ENCODE measurements around the gene SCARF1. TPM values are rescaled to one million over a fixed set of nuclear protein-coding genes. Genes with fewer than 3 reads are reported as not detected.

SCARF1 gene
- total RNA-seq, 4 donors from 2014 or later, result 4.9 to 10.0 (median 9.1) TPM

Other genes with a start within 250 kb of the SCARF1 start
- gene YWHAE, start 245.5 kb downstream of the SCARF1 start, total RNA-seq, result 100 to 1,000 TPM; 431 to 648 (median 506) TPM
- gene CRK, start 189.5 kb downstream of the SCARF1 start, total RNA-seq, result 10 to 100 TPM; 48.2 to 70.0 (median 50.7) TPM
- 100 to 1,000 TPM in 1 of 4 donors, 10 to 100 TPM in 3; 71.3 to 101 (median 84.8) TPM for gene MYO1C, start 153.0 kb downstream of the SCARF1 start, total RNA-seq
- 100 to 1,000 TPM; 101 to 172 (median 134) TPM for gene INPP5K, start 129.1 kb downstream of the SCARF1 start, total RNA-seq
- 10 to 100 TPM; 45.0 to 53.1 (median 45.2) TPM for gene PITPNA, start 82.9 kb downstream of the SCARF1 start, total RNA-seq
- gene SLC43A2, start 16.9 kb downstream of the SCARF1 start, total RNA-seq, result 10 to 100 TPM in 2 of 4 donors, 1 to 10 TPM in 2; 5.6 to 14.5 (median 9.6) TPM
- 10 to 100 TPM; 17.0 to 32.7 (median 19.5) TPM for gene RILP, start 4.1 kb upstream of the SCARF1 start, total RNA-seq
- gene PRPF8, start 39.1 kb upstream of the SCARF1 start, total RNA-seq, result 100 to 1,000 TPM; 140 to 228 (median 173) TPM
- gene TLCD2, start 64.6 kb upstream of the SCARF1 start, total RNA-seq, result 1 to 10 TPM in 3 of 4 donors, under 1 TPM in 1; 0.99 to 4.5 (median 2.8) TPM
- gene WDR81, start 79.0 kb upstream of the SCARF1 start, total RNA-seq, result 10 to 100 TPM; 42.9 to 64.4 (median 49.2) TPM
- 1 to 10 TPM; 1.2 to 9.0 (median 5.9) TPM for gene SERPINF2, start 97.1 kb upstream of the SCARF1 start, total RNA-seq
- 100 to 1,000 TPM; 102 to 391 (median 114) TPM for gene SERPINF1, start 116.3 kb upstream of the SCARF1 start, total RNA-seq
- 10 to 100 TPM in 2 of 4 donors, 1 to 10 TPM in 2; 9.4 to 13.0 (median 10.0) TPM for gene SMYD4, start 184.2 kb upstream of the SCARF1 start, total RNA-seq
- gene RPA1, start 184.3 kb upstream of the SCARF1 start, total RNA-seq, result 10 to 100 TPM; 21.0 to 31.5 (median 26.9) TPM